ENCODE results near the gene SLC34A2. TPM values are rescaled to one million over a fixed set of nuclear protein-coding genes. Genes with fewer than 3 reads are reported as not detected.

The SLC34A2 gene
- total RNA-seq, 1 experiment from 2014 or later = not detected

DNA sequence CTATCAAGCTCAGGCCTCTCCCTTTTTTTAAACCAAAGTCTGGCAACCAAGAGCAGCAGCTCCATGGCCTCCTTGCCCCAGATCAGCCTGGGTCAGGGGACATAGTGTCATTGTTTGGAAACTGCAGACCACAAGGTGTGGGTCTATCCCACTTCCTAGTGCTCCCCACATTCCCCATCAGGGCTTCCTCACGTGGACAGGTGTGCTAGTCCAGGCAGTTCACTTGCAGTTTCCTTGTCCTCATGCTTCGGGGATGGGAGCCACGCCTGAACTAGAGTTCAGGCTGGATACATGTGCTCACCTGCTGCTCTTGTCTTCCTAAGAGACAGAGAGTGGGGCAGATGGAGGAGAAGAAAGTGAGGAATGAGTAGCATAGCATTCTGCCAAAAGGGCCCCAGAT lies 21.5 kb downstream of the SLC34A2 start:
- CTCF ChIA-PET = no interaction called here
- Histone ChIP-seq H3K79me2 (ENCODE audit: low read depth) (no peaks in the 10 kb centered on the region), H3K4me1 (replicated peaks; ENCODE audit: insufficient read depth) (no peaks in the 10 kb centered on the region), H3K27ac (no peak overlapping the region), H4K20me1 (ENCODE audit: insufficient read depth) (no peaks in the 10 kb centered on the region), H3K9me3 (ENCODE audit: insufficient read depth, low read depth) (no peaks in the 10 kb centered on the region), H3K4me3 (no peak overlapping the region), H3K9me2 (ENCODE audit: insufficient read depth) (no peaks in the 10 kb centered on the region), H2AFZ (no peak overlapping the region), H3F3A (ENCODE audit: insufficient read depth, low read depth) (no peaks in the 10 kb centered on the region), H3K36me3 (ENCODE audit: low read depth) (no peaks in the 10 kb centered on the region), H3K27me3 (ENCODE audit: insufficient read depth, low read depth) (no peaks in the 10 kb centered on the region), H3K4me2 (no peak overlapping the region)
- no peak for DNase-seq
- intact Hi-C loops (cut with micrococcal nuclease; ENCODE audit: unreplicated experiment) = no loop called here
- BruUV-seq (replicated peaks) = no TSS peak
- TF ChIP-seq EZH2 (IDR thresholded peaks at IDR 0.05; ENCODE audit: low read depth) = no peak
- TF ChIP-seq CTCF (conservative IDR thresholded peaks at IDR 0.05) = no peak
- POLR2A ChIA-PET (ENCODE audit: unreplicated experiment) = no interaction called here

GRCh38 chr4:25677943-25678342 lies 22.3 kb downstream of the SLC34A2 start:
- Histone ChIP-seq H3K4me1 (replicated peaks; ENCODE audit: insufficient read depth) (no peaks in the 10 kb centered on the region), H3K9me2 (ENCODE audit: insufficient read depth) (no peaks in the 10 kb centered on the region), H3F3A (ENCODE audit: insufficient read depth, low read depth) (no peaks in the 10 kb centered on the region), H3K4me2 (no peak overlapping the region), H4K20me1 (ENCODE audit: insufficient read depth) (no peaks in the 10 kb centered on the region), H3K36me3 (ENCODE audit: low read depth) (no peaks in the 10 kb centered on the region), H2AFZ (no peak overlapping the region), H3K27me3 (ENCODE audit: insufficient read depth, low read depth) (no peaks in the 10 kb centered on the region), H3K9me3 (ENCODE audit: insufficient read depth, low read depth) (no peaks in the 10 kb centered on the region), H3K27ac (no peak overlapping the region), H3K79me2 (ENCODE audit: low read depth) (no peaks in the 10 kb centered on the region), H3K4me3 (no peak overlapping the region)
- no peak for TF ChIP-seq CTCF (conservative IDR thresholded peaks at IDR 0.05)
- TF ChIP-seq EZH2 (IDR thresholded peaks at IDR 0.05; ENCODE audit: low read depth) = no peak
- CTCF ChIA-PET = no interaction called here
- POLR2A ChIA-PET (ENCODE audit: unreplicated experiment) = no interaction called here
- intact Hi-C loops (cut with micrococcal nuclease; ENCODE audit: unreplicated experiment) = no loop called here
- no peak for DNase-seq
- no TSS peak for BruUV-seq (replicated peaks)

GRCh38 chr4:25687773-25688172 lies 32.1 kb downstream of the SLC34A2 start:
- Histone ChIP-seq H3K9me2 (ENCODE audit: insufficient read depth) (no peaks in the 10 kb centered on the region), H3K79me2 (ENCODE audit: low read depth) (no peaks in the 10 kb centered on the region), H3K4me2 (no peak overlapping the region), H3K9me3 (ENCODE audit: insufficient read depth, low read depth) (no peaks in the 10 kb centered on the region), H4K20me1 (ENCODE audit: insufficient read depth) (no peaks in the 10 kb centered on the region), H3K4me1 (replicated peaks; ENCODE audit: insufficient read depth) (no peaks in the 10 kb centered on the region), H3K36me3 (ENCODE audit: low read depth) (no peaks in the 10 kb centered on the region), H3K4me3 (no peak overlapping the region), H2AFZ (no peak overlapping the region), H3F3A (ENCODE audit: insufficient read depth, low read depth) (no peaks in the 10 kb centered on the region), H3K27me3 (ENCODE audit: insufficient read depth, low read depth) (no peaks in the 10 kb centered on the region), H3K27ac (no peak overlapping the region)
- BruUV-seq (replicated peaks) = no TSS peak
- no peak for DNase-seq
- intact Hi-C loops (cut with micrococcal nuclease; ENCODE audit: unreplicated experiment) = no loop called here
- POLR2A ChIA-PET (ENCODE audit: unreplicated experiment) = no interaction called here
- CTCF ChIA-PET = interaction anchor here (0.6 kb wide), 1 partner anchor 162 kb away, joined by 5 read pairs; no protein-coding TSS in a partner anchor
- TF ChIP-seq EZH2 (IDR thresholded peaks at IDR 0.05; ENCODE audit: low read depth) (no peak), CTCF (conservative IDR thresholded peaks at IDR 0.05) (no peak)
